Calu3 (cell line): Measurements from ENCODE around the gene SLC4A9. TPM values are rescaled to one million over a fixed set of nuclear protein-coding genes. Genes with fewer than 3 reads are reported as not detected.
"Not testable (repeated sequence)": the region's sequence is repeated elsewhere in the genome, so short reads cannot be mapped to it uniquely, and the experiment has no call there.

Experiments
- BruUV-seq: library from RNA; stranded (reverse); fragments of 400-500 nt; replicated peaks from 2 replicates; lab custom pipeline; 2021; lab: Mats Ljungman, UMichigan
- CTCF ChIA-PET: fragments of 300-600 bp; sonication (Branson Sonifier 250); formaldehyde crosslinking; loops from one replicate; lab custom pipeline; 2022; ENCODE audit warnings: antibody characterized with exemption; lab: Charles Lee
- DNase-seq: peaks from one replicate; pipeline ENCODE4 v3.0.0; 2022
- H3K27ac Mint-ChIP-seq: one replicate; pipeline ENCODE4 v1.8.0; 2022; ENCODE audit warnings: mixed read lengths; ENCODE audit not compliant: unreplicated experiment
- H3K27me3 Mint-ChIP-seq: one replicate; pipeline ENCODE4 v1.8.0; 2022; ENCODE audit warnings: mixed read lengths; ENCODE audit not compliant: unreplicated experiment
- H3K36me3 Mint-ChIP-seq: one replicate; pipeline ENCODE4 v1.8.0; 2022; ENCODE audit warnings: mild to moderate bottlenecking, moderate library complexity, mixed read lengths; ENCODE audit not compliant: insufficient read depth, unreplicated experiment
- H3K4me1 Mint-ChIP-seq: one replicate; pipeline ENCODE4 v1.8.0; 2022; ENCODE audit warnings: mild to moderate bottlenecking, low read depth, mixed read lengths; ENCODE audit not compliant: unreplicated experiment
- H3K4me3 Mint-ChIP-seq: one replicate; pipeline ENCODE4 v1.8.0; 2022; ENCODE audit warnings: mild to moderate bottlenecking, low read depth, moderate library complexity, mixed read lengths; ENCODE audit not compliant: unreplicated experiment
- H3K9me3 Mint-ChIP-seq: one replicate; pipeline ENCODE4 v1.8.0; 2022; ENCODE audit warnings: low read depth, mixed read lengths; ENCODE audit not compliant: unreplicated experiment
- CTCF ChIP-seq: fragments of 200-600 bp; IDR thresholded peaks from one replicate; pipeline ENCODE4 v1.8.0; 2022; ENCODE audit warnings: antibody characterized with exemption; ENCODE audit not compliant: unreplicated experiment
- intact Hi-C: fragments of 100-400 bp; cut with micrococcal nuclease; formaldehyde crosslinking; loops from one replicate; pipeline ENCODE4 v1.10.0; 2022; ENCODE audit not compliant: unreplicated experiment
- total RNA-seq: library from RNA; stranded (reverse); gene quantifications from 2 replicates; pipeline ENCODE4 v1.2.3, GENCODE V29; 2022

The SLC4A9 gene
- total RNA-seq, 1 experiment from 2014 or later, result not detected

GRCh38 chr5:140417235-140417634 is 57.2 kb downstream of the SLC4A9 start:
- H3K9me3 Mint-ChIP-seq, result no peaks in the 10 kb centered on the region
- H3K4me3 Mint-ChIP-seq, result no peak overlapping the region
- CTCF ChIA-PET, result interaction anchor here (0.8 kb wide), 1 partner anchor 110 kb away, joined by 4 read pairs; no protein-coding TSS in a partner anchor
- BruUV-seq, result no TSS peak
- H3K27me3 Mint-ChIP-seq, result no peaks in the 10 kb centered on the region
- intact Hi-C loops, result no loop called here
- H3K27ac Mint-ChIP-seq, result no peak overlapping the region
- H3K36me3 Mint-ChIP-seq, result peaks cover 25% of the 10 kb centered on the region
- no peak for DNase-seq
- no peak for TF ChIP-seq CTCF
- H3K4me1 Mint-ChIP-seq, result peaks cover 13% of the 10 kb centered on the region

- CTCF ChIA-PET, result interaction anchor here (0.6 to 0.7 kb wide), 2 partner anchors 80 to 121 kb away, joined by 3 to 5 read pairs; no protein-coding TSS in a partner anchor
- H3K36me3 Mint-ChIP-seq, result peaks cover 18% of the 10 kb centered on the region
These were observed 59.0 kb downstream of the SLC4A9 start for GRCh38 chr5:140418862-140419520.

GRCh38 chr5:140420226-140420570 is 60.2 kb downstream of the SLC4A9 start:
- no peak for DNase-seq
- Mint-ChIP-seq H3K4me1 (peaks cover 13% of the 10 kb centered on the region), H3K4me3 (no peak overlapping the region), H3K27ac (no peak overlapping the region), H3K27me3 (no peaks in the 10 kb centered on the region), H3K9me3 (no peaks in the 10 kb centered on the region), H3K36me3 (peaks cover 18% of the 10 kb centered on the region)
- BruUV-seq, result no TSS peak
- TF ChIP-seq CTCF, result no peak
- intact Hi-C loops, result no loop called here
- CTCF ChIA-PET, result no interaction called here

More at GRCh38 chr5:140418862-140419520, 59.0 kb downstream of the SLC4A9 start:
- H3K4me1 Mint-ChIP-seq, result peaks cover 13% of the 10 kb centered on the region
- DNase-seq, result no peak
- no peak overlapping the region for H3K4me3 Mint-ChIP-seq
- BruUV-seq, result no TSS peak
- no peak overlapping the region for H3K27ac Mint-ChIP-seq
- no peaks in the 10 kb centered on the region for H3K9me3 Mint-ChIP-seq
- intact Hi-C loops, result no loop called here
- no peak for TF ChIP-seq CTCF
- no peaks in the 10 kb centered on the region for H3K27me3 Mint-ChIP-seq

GRCh38 chr5:140420665-140421361 is 60.8 kb downstream of the SLC4A9 start:
- intact Hi-C loops, result no loop called here
- no peak for TF ChIP-seq CTCF
- DNase-seq, result no peak
- Mint-ChIP-seq H3K27ac (no peak overlapping the region), H3K27me3 (no peaks in the 10 kb centered on the region), H3K4me3 (no peak overlapping the region), H3K36me3 (peaks cover 20% of the 10 kb centered on the region), H3K9me3 (no peaks in the 10 kb centered on the region), H3K4me1 (peaks cover 13% of the 10 kb centered on the region)
- CTCF ChIA-PET, result no interaction called here
- no TSS peak for BruUV-seq

- H3K4me3 Mint-ChIP-seq, BruUV-seq, intact Hi-C loops, H3K9me3 Mint-ChIP-seq, DNase-seq, H3K27me3 Mint-ChIP-seq, CTCF ChIA-PET, H3K27ac Mint-ChIP-seq: not testable (repeated sequence)
- Mint-ChIP-seq H3K36me3 (peaks cover 19% of the 10 kb centered on the region), H3K4me1 (peaks cover 13% of the 10 kb centered on the region)
These were observed 61.4 kb downstream of the SLC4A9 start for GRCh38 chr5:140421375-140421774.
